Keratinocyte (primary cell): ENCODE results near the gene POFUT2.

Experiments used
- CTCF ChIP-seq, 3 experiments: IDR thresholded peaks in 1 of 3; conservative IDR thresholded peaks in 1 of 3; optimal IDR thresholded peaks in 1 of 3; 2 replicates in 2 of 3; 3 replicates in 1 of 3; pipeline versions ENCODE3 to v1.5.1; 2011; ENCODE audit warnings: low read length in 3 of 3, mild to moderate bottlenecking in 3 of 3, moderate library complexity in 2 of 3, control low read depth in 1 of 3, inconsistent platforms in 1 of 3; ENCODE audit not compliant: insufficient read depth in 2 of 3; ENCODE audit errors: extremely low read depth in 1 of 3
- EZH2 ChIP-seq: IDR thresholded peaks from one replicate; pipeline ENCODE4 v1.6.1; 2012; ENCODE audit warnings: inconsistent platforms, mild to moderate bottlenecking, low read length, moderate library complexity

DNA sequence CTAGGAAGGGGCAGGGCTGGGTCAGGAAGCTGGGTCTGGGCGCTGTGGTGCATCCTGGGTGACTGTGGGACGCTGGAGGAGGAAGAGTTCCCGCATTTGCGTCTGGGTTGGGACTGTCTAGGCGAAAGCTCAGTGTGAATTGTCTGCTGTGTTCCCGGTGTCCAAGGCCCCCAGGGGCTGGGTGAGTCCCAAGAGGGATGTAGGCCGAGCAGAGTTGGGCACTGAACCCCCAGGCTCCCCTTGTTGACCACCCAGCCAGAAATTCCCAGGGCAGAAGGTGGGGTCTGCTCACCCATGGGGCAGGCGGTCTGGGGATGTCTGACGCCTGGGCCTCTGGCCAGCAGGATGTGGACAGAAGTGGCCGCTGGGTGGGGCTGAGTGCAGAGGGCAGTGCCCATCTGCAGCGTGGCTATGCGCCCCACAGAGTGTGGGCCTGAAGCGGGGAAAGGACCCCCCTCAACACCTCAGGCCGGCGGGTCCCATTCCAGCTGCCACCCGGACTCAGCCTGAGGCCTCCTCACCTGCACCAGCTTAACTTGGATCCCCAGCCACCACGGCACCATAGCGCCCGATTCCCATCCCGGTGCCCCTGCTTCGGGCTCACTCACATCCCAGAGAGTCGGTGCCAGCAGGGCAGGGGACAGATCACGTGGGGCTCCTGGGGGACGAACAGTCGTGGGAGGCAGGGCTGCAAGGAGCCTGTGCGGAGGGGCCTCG lies 37.0 kb upstream of the POFUT2 start:
- TF ChIP-seq CTCF (optimal IDR thresholded peaks at IDR 0.05 in 1 of 3, IDR thresholded peaks at IDR 0.05 in 1 of 3, conservative IDR thresholded peaks at IDR 0.05 in 1 of 3; ENCODE audit: extremely low read depth in 1 of 3, insufficient read depth in 2 of 3, low read length in 3 of 3), result no peak
- TF ChIP-seq EZH2, result no peak
